VCaP (cell line): Measurements from ENCODE around the gene CES2.
A peak's percentile ranks its signal among the peaks of the same experiment; 100 is the strongest.
"Not testable (repeated sequence)": the region's sequence is repeated elsewhere in the genome, so short reads cannot be mapped to it uniquely, and the experiment has no call there.

Source experiments
- H3K27ac ChIP-seq: fragments of 450-650 bp; 2 replicates; pipeline ENCODE4 v1.5.1; 2017
- TF ChIP-seq, protein P1 (sequence below): fragments of 450-650 bp; conservative IDR thresholded peaks from 2 replicates; pipeline ENCODE4 v1.5.1; 2017; ENCODE audit warnings: mild to moderate bottlenecking, moderate library complexity

Gene CES2

DNA sequence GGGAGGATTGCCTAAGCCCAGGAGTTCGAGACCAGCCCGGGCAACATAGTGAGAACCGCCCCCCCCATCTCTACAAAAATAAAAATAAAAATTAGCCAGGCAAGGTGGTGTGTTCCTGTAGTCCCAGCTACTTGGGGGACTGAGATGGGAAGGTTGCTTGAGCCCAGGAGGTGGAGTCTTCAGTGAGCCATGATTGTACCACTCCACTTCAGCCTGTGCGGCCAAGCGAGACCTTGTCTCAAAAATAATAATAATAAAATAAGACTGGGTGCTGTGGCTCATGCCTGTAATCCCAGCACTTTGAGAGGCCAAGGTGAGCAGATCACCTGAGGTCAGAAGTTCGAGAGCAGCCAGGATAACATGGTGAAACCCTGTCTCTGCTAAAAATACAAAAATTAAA lies 43.5 kb upstream of the CES2 start:
- TF ChIP-seq, protein P1, sequence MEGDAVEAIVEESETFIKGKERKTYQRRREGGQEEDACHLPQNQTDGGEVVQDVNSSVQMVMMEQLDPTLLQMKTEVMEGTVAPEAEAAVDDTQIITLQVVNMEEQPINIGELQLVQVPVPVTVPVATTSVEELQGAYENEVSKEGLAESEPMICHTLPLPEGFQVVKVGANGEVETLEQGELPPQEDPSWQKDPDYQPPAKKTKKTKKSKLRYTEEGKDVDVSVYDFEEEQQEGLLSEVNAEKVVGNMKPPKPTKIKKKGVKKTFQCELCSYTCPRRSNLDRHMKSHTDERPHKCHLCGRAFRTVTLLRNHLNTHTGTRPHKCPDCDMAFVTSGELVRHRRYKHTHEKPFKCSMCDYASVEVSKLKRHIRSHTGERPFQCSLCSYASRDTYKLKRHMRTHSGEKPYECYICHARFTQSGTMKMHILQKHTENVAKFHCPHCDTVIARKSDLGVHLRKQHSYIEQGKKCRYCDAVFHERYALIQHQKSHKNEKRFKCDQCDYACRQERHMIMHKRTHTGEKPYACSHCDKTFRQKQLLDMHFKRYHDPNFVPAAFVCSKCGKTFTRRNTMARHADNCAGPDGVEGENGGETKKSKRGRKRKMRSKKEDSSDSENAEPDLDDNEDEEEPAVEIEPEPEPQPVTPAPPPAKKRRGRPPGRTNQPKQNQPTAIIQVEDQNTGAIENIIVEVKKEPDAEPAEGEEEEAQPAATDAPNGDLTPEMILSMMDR = no peak
- no peak overlapping the region for H3K27ac ChIP-seq

DNA sequence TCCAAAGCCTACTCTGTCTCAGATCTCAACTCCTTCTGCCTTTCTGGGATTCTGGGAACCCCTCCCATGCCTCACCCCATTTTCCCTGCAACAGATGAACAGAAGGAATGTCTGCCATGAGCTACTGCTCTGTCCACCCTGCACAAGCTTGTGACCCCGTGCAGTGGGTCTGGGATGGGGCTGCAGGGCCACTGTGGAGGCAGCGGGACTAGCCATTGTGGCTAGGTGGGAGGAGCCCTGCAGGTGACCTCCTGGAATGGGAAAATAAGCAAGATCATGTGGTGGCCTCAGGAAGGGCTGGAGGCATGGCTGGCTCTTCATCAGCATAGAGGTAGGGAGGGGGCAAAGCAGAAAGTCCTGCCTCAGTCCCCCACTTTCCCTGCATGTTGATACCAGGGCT lies 41.3 kb upstream of the CES2 start:
- TF ChIP-seq, protein P1 = no peak
- H3K27ac ChIP-seq = no peak overlapping the region

DNA sequence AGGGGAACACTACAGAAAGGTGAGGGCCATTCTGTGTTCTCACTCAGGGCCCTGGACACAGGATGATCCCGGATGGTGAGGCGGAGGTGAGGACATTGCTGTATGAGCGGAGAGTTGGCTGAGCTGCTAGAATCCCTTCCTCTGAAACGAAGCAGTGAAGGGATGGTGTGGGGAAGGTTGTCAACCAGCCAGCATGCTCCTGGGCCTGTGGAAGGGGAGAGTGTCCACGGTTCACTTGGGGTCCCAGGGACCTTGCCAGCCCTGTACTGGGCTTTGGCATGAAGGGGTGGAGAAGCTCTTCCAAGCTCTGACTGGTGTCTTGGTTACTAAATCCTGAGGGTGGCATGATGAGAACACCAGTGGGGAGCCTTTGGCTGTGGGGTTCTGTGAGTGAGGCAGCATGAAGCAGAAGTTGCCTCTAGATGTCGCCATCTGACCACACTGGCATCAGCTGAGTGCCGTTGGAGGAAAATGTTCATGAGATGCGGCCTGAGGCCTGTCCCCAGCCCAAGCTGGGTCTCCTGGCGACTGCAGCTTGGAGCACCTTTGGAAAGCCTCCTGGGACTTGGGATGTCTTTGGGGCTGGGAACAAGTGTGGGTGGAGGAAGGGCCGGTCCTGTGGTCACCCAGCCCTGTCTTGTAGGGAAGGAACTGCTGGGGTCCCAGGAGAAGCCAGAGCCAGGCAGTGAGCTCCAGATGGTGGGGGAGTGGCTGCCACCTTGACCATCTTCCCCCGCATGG lies 40.2 kb upstream of the CES2 start:
- TF ChIP-seq, protein P1 = peak; percentile 79
- no peak overlapping the region for H3K27ac ChIP-seq

DNA sequence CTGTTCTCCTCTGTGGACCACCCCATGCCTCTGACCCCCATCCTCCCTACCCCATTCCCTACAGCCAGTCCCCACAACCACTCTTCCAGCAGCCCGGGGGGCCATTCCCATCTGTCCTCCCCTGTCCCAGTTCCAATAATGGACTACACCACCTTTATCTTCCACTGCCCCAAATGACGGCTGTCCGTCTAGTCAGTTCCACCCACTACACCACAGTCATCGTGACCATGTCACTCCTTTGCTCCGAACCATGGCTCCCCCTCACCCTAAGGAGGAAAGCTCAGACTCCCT lies 39.7 kb upstream of the CES2 start:
- H3K27ac ChIP-seq = no peak overlapping the region
- TF ChIP-seq, protein P1 = no peak

DNA sequence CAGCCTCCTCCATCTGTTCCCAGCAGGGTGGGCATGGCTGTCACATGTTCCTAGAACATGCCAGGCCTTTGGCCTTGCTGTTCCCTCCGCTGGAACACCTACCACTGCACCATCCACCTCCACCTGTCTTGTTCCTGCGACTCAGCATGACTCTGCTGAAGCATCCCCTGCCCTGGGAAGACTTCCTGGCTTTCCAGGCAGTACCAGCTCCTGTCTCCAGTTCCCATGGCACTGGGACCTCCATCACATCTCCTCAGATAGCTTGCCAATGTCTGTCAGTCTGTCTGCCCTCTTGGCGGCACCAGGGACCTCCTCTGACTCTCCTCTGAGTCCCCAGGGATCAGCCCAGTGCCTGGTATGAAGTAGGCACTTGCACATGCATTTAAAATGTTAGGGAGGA lies 39.3 kb upstream of the CES2 start:
- H3K27ac ChIP-seq = no peak overlapping the region
- TF ChIP-seq, protein P1 = no peak

DNA sequence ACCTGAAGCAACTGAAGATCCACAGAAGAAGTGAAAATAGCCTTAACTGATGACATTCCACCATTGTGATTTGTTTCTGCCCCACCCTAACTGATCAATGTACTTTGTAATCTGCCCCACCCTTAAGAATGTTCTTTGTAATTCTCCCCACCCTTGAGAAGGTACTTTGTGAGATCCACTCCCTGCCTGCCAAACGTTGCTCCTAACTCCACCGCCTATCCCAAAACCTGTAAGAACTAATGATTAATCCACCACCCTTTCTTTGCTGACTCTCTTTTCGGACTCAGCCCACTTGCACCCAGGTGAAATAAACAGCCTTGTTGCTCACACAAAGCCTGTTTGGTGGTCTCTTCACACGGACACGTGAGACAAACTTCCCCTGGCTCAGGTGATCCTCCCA lies 38.6 kb upstream of the CES2 start:
- H3K27ac ChIP-seq = not testable (repeated sequence)

DNA sequence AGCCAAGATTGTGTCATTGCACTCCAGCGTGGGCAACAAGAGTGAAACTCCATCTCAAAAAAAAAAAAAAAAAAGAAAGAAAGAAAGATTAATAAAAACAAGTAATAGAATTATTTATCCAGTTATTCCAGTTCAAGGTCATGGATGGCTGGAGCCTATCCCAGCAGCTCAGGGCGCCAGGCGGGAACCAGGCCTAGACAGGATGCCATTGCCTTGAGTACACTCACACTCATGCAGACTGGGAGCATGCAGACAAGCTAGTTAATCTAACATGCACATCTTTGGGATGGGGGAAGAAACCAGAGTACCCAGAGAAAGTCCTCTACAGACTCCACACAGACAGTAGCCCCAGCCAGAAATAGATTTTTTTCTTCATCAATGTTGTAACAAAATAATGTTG lies 37.1 kb upstream of the CES2 start:
- H3K27ac ChIP-seq = no peak overlapping the region
- TF ChIP-seq, protein P1 = no peak

DNA sequence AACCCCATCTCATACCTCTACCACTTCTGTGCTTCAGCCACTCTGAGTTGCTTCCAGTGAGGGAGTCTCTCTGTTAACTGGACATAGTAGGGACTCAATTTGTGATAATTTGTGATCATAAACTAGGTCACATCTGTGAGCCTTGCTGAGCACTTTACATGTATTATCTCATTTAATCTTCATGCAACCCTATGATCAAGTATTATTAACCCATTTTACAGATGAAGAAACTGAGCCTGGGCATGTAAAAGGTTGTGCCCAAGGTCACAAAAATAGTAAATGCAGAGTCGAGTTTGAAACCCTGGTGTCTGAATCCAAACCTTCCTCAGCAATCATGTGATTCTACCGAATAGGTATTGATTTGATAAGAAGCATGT lies 36.4 kb upstream of the CES2 start:
- TF ChIP-seq, protein P1 = no peak
- H3K27ac ChIP-seq = no peak overlapping the region
